Stimulated activated CD4-positive, alpha-beta T cell treated with anti-CD3 and anti-CD28 coated beads, Interleukin-2, amount 100 ng/mL, for 48 hours (primary cell): Measurements from ENCODE around the gene L3MBTL4.

ENCODE experiments used
- DNase-seq, 2 donors: peaks; one replicate each; pipeline ENCODE4 v3.0.0-alpha.2; 2020

L3MBTL4 gene

GRCh38 chr18:5948237-5948636 lies 466.5 kb downstream of the L3MBTL4 start:
- no peak for DNase-seq

- no peak for DNase-seq
These were observed 470.3 kb downstream of the L3MBTL4 start for GRCh38 chr18:5944448-5944847.

GRCh38 chr18:5943514-5943913 lies 471.2 kb downstream of the L3MBTL4 start:
- no peak for DNase-seq

- DNase-seq: no peak
These were observed 472.1 kb downstream of the L3MBTL4 start for GRCh38 chr18:5942591-5942990.

- DNase-seq: no peak
These were observed 472.8 kb downstream of the L3MBTL4 start for GRCh38 chr18:5941890-5942289.

- no peak for DNase-seq
These were observed 474.7 kb downstream of the L3MBTL4 start for GRCh38 chr18:5939801-5940667.

- DNase-seq: no peak
These were observed 476.9 kb downstream of the L3MBTL4 start for GRCh38 chr18:5937795-5938194.

GRCh38 chr18:5937121-5937520 lies 477.6 kb downstream of the L3MBTL4 start:
- DNase-seq: no peak

- DNase-seq: no peak
These were observed 483.9 kb downstream of the L3MBTL4 start for GRCh38 chr18:5930789-5931188.

- no peak for DNase-seq
These were observed 496.4 kb downstream of the L3MBTL4 start for GRCh38 chr18:5918205-5918858.

GRCh38 chr18:5914951-5915350 lies 499.8 kb downstream of the L3MBTL4 start:
- DNase-seq: no peak

GRCh38 chr18:5914016-5914415 lies 500.7 kb downstream of the L3MBTL4 start:
- no peak for DNase-seq

- no peak for DNase-seq
These were observed 502.1 kb downstream of the L3MBTL4 start for GRCh38 chr18:5912566-5912965.

- no peak for DNase-seq
These were observed 505.6 kb downstream of the L3MBTL4 start for GRCh38 chr18:5909125-5909524.
